GM12878 (cell line): ENCODE results near the gene TTLL10. TPM values are rescaled to one million over a fixed set of nuclear protein-coding genes. Genes with fewer than 3 reads are reported as not detected.

Experiments used
- ATAC-seq: fragments of 200-7000 bp; cut with Tn5 transposase; 3 replicates; pipeline ENCODE4 v1.9.1; 2020; ENCODE audit warnings: mild to moderate bottlenecking, moderate library complexity
- BruUV-seq: library from RNA; stranded (reverse); fragments of 400-500 nt; replicated peaks from 2 replicates; lab custom pipeline; 2021; lab: Mats Ljungman, UMichigan
- CTCF ChIA-PET: fragments of 300-600 bp; sonication (Branson Sonifier 250); formaldehyde crosslinking; extraction: SDS; loops from one replicate; lab custom pipeline; 2021; ENCODE audit warnings: inconsistent platforms; lab: Yijun Ruan, JAX
- POLR2A ChIA-PET: fragments of 350-600 bp; formaldehyde crosslinking; extraction: SDS; loops from one replicate; lab custom pipeline; 2021; ENCODE audit warnings: inconsistent platforms; lab: Charles Lee
- RAD21 ChIA-PET: fragments of 300-600 bp; sonication (Branson Sonifier 250); formaldehyde crosslinking; loops from one replicate; lab custom pipeline; 2023; ENCODE audit warnings: antibody characterized with exemption; ENCODE audit not compliant: unreplicated experiment; lab: Charles Lee
- SMC1A ChIA-PET: fragments of 300-600 bp; sonication (Branson Sonifier 250); formaldehyde crosslinking; loops from one replicate; lab custom pipeline; 2023; ENCODE audit not compliant: unreplicated experiment, uncharacterized antibody; lab: Charles Lee
- DNase-seq: peaks from one replicate; pipeline ENCODE4 v3.0.0-alpha.2; 2011; ENCODE audit warnings: low read depth, low spot score
- FAIRE-seq: peaks from 3 replicates; lab custom pipeline; 2011; peaks lifted over from hg19 to GRCh38; lab: Jason Lieb, UNC
- H2AFZ ChIP-seq: 2 replicates; pipeline ENCODE4 v1.6.0; 2011; ENCODE audit warnings: low read depth, low read length, control low read depth; ENCODE audit not compliant: control insufficient read depth
- H3K27ac ChIP-seq: 2 replicates; pipeline ENCODE4 v1.5.1; 2011; ENCODE audit warnings: control low read depth; ENCODE audit not compliant: control insufficient read depth, insufficient read depth
- H3K27me3 ChIP-seq, 2 experiments: replicated peaks in 1 of 2; 2 replicates each; pipeline versions ENCODE4 v1.6.0 to v1.6.1; 2011; ENCODE audit warnings: low read length in 1 of 2; ENCODE audit not compliant: control insufficient read depth in 2 of 2, insufficient read depth in 2 of 2
- H3K36me3 ChIP-seq, 2 experiments: 2 replicates each; pipeline ENCODE4 v1.5.1; 2011; ENCODE audit warnings: low read length in 1 of 2; ENCODE audit not compliant: control insufficient read depth in 2 of 2, insufficient read depth in 2 of 2
- H3K4me1 ChIP-seq: 2 replicates; pipeline ENCODE4 v1.6.1; 2011; ENCODE audit warnings: mild to moderate bottlenecking, low read length, moderate library complexity, mixed read lengths; ENCODE audit not compliant: control insufficient read depth, insufficient read depth
- H3K4me2 ChIP-seq: 2 replicates; pipeline ENCODE4 v1.6.0; 2011; ENCODE audit warnings: control low read depth; ENCODE audit not compliant: control insufficient read depth, insufficient read depth
- H3K4me3 ChIP-seq: fragments of 200-600 bp; sonication (generic); 2 replicates; pipeline ENCODE4 v1.5.1; 2016
- H3K79me2 ChIP-seq: 2 replicates; pipeline ENCODE4 v1.6.0; 2011; ENCODE audit warnings: low read length; ENCODE audit not compliant: control insufficient read depth, insufficient read depth
- H3K9ac ChIP-seq: 2 replicates; pipeline ENCODE4 v1.8.0; 2011; ENCODE audit warnings: low read length, control low read depth, mixed read lengths; ENCODE audit not compliant: control insufficient read depth, insufficient read depth
- H3K9me3 ChIP-seq: replicated peaks from 3 replicates; pipeline ENCODE4 v1.5.1; 2011; ENCODE audit warnings: mild to moderate bottlenecking, low read length; ENCODE audit not compliant: control insufficient read depth, insufficient read depth
- H4K20me1 ChIP-seq: 2 replicates; pipeline ENCODE4 v1.6.0; 2011; ENCODE audit not compliant: control insufficient read depth, insufficient read depth
- ATF2 ChIP-seq: IDR thresholded peaks from 2 replicates; pipeline ENCODE4 v1.6.1; 2012; ENCODE audit warnings: low read length, inconsistent platforms
- E2F8 ChIP-seq: fragments of 450-650 bp; IDR thresholded peaks from 2 replicates; pipeline ENCODE4 v1.6.1; 2018; ENCODE audit warnings: mild to moderate bottlenecking, low read depth, moderate library complexity; ENCODE audit not compliant: partially characterized antibody
- EED ChIP-seq: sonication (generic); IDR thresholded peaks from 2 replicates; pipeline ENCODE4 v1.6.1; 2016; ENCODE audit warnings: antibody characterized with exemption, low read depth
- GABPA ChIP-seq: IDR thresholded peaks from 2 replicates; pipeline ENCODE4 v1.6.1; 2014; ENCODE audit warnings: antibody characterized with exemption, low read depth, mild to moderate bottlenecking, inconsistent platforms
- GATAD2B ChIP-seq: fragments of 450-650 bp; conservative IDR thresholded peaks from 2 replicates; pipeline ENCODE4 v1.6.1; 2017; ENCODE audit warnings: low read depth, mild to moderate bottlenecking, moderate library complexity
- HCFC1 ChIP-seq: fragments of 150-350 bp; IDR thresholded peaks from 2 replicates; pipeline ENCODE4 v1.6.1; 2014; ENCODE audit warnings: low read length
- POLR2A ChIP-seq: IDR thresholded peaks from 2 replicates; pipeline ENCODE4 v1.6.1; 2011; ENCODE audit warnings: low read depth, mild to moderate bottlenecking, low read length
- SREBF1 ChIP-seq: IDR thresholded peaks from 2 replicates; pipeline ENCODE4 v1.6.1; 2012; ENCODE audit warnings: mild to moderate bottlenecking, low read length
- WGBS: methylation state at CpG from one replicate; pipeline ENCODE4 v1.1.6; 2016; ENCODE audit warnings: low lambda C conversion rate; ENCODE audit not compliant: insufficient replicate concordance, insufficient coverage; ENCODE audit errors: missing lambda C conversion rate; 5-methylcytosine and 5-hydroxymethylcytosine counted together
- in situ Hi-C: fragments of 300-500 bp; cut with MboI; formaldehyde crosslinking; loops from 9 replicates; pipeline ENCODE4 v1.14.3; 2018; ENCODE audit warnings: mixed read lengths
- intact Hi-C: fragments of 100-400 bp; cut with micrococcal nuclease; formaldehyde crosslinking; loops from one replicate; pipeline ENCODE4 v1.14.2; 2022; ENCODE audit not compliant: unreplicated experiment
- polyA plus RNA-seq, 11 experiments: library from polyadenylated mRNA; depleted of rRNA in 4 of 11; unstranded in 6 of 11; stranded (reverse) in 5 of 11; fragments of >200 nt; fragmentation: Nextera tagmentation in 4 of 11; fragmentation: Illumina TruSeq in 1 of 11; extraction: Ambion mirVana in 4 of 11; extraction: Trizol in 1 of 11; gene quantifications; 1 replicate in 1 of 11; 2 replicates in 10 of 11; pipeline versions ENCODE4 v1.2.1 to v1.2.3, GENCODE V29; 2011 to 2016; ENCODE audit warnings: inconsistent platforms in 2 of 11, missing spikeins in 2 of 11, low read depth in 1 of 11
- total RNA-seq, 4 experiments: library from RNA; depleted of rRNA in 3 of 4; stranded (reverse); fragments of >200 nt in 3 of 4; fragmentation: Illumina TruSeq in 1 of 4; extraction: Trizol in 1 of 4; gene quantifications; 2 replicates each; pipeline versions ENCODE4 v1.2.1 to v1.2.3, GENCODE V29; 2013 to 2021

Gene TTLL10
- total and polyA plus RNA-seq, 10 of the 15 experiments (the other 5 are each of a cell fraction or from before 2014, with no cell fraction given) = not detected

GRCh38 chr1:1189111-1189510 is 15.4 kb downstream of the TTLL10 start:
- H3K4me3 ChIP-seq = no peak overlapping the region
- no peak overlapping the region for H3K4me2 ChIP-seq
- no peak for DNase-seq
- ChIA-PET CTCF (interaction anchor here (1.7 kb wide), 1 partner anchor 67 kb away, joined by 4 read pairs; no protein-coding TSS in a partner anchor), POLR2A (interaction anchor here (1.6 kb wide), 1 partner anchor 12 kb away, joined by 3 read pairs; no protein-coding TSS in a partner anchor), SMC1A (no interaction called here), RAD21 (interaction anchor here (1.3 kb wide), 1 partner anchor 18 kb away, joined by 4 read pairs; no protein-coding TSS in a partner anchor)
- no peaks in the 10 kb centered on the region for H3K36me3 ChIP-seq
- in situ Hi-C loops (no loop called here), intact Hi-C loops (no loop called here)
- no peaks in the 10 kb centered on the region; the same call in 2 of the 3 replicates for H3K9me3 ChIP-seq
- H3K4me1 ChIP-seq = no peaks in the 10 kb centered on the region
- H2AFZ ChIP-seq = no peak overlapping the region
- no peaks in the 10 kb centered on the region for H3K79me2 ChIP-seq
- no peaks in the 10 kb centered on the region for H4K20me1 ChIP-seq
- no peaks in the 10 kb centered on the region for H3K27me3 ChIP-seq
- ATAC-seq = no peak
- no peak overlapping the region for H3K9ac ChIP-seq
- FAIRE-seq = no peak
- no peak overlapping the region for H3K27ac ChIP-seq
- WGBS = 18% methylated on average over 5 of the region's 5 CpGs
- TF ChIP-seq HCFC1 = no peak
- TF ChIP-seq E2F8 = no peak
- no peak for TF ChIP-seq EED
- TF ChIP-seq ATF2 = no peak
- TF ChIP-seq GATAD2B = no peak
- no peak for TF ChIP-seq POLR2A
- TF ChIP-seq SREBF1 = no peak
- TF ChIP-seq GABPA = no peak
- BruUV-seq = no TSS peak
